AG04450 (cell line): ENCODE measurements around the gene PVALEF. TPM values are rescaled to one million over a fixed set of nuclear protein-coding genes. Genes with fewer than 3 reads are reported as not detected.

Experiments used
- CTCF ChIA-PET: fragments of 300-600, 350-600 bp; formaldehyde crosslinking; extraction: SDS; loops from one replicate; lab custom pipeline; 2022; ENCODE audit warnings: antibody characterized with exemption, inconsistent platforms; lab: Charles Lee
- POLR2A ChIA-PET: fragments of 350-600 bp; formaldehyde crosslinking; extraction: SDS; loops from one replicate; lab custom pipeline; 2021; ENCODE audit warnings: antibody characterized with exemption, inconsistent platforms; lab: Yijun Ruan, JAX
- DNase-seq: peaks from one replicate; pipeline ENCODE4 v3.0.0-alpha.2; 2011; ENCODE audit warnings: low read depth, low spot score
- H3K27ac ChIP-seq: one replicate; pipeline ENCODE4 v1.5.1; 2012; ENCODE audit warnings: low read depth, low read length, control low read depth
- H3K27me3 ChIP-seq: one replicate; pipeline ENCODE4 v1.6.0; 2012; ENCODE audit warnings: low read length; ENCODE audit not compliant: control insufficient read depth, insufficient read depth
- H3K4me3 ChIP-seq: 2 replicates; pipeline ENCODE4 v1.5.1; 2011; ENCODE audit warnings: mild to moderate bottlenecking, low read depth, low read length, control low read depth
- H3K9me3 ChIP-seq: 2 replicates; pipeline ENCODE4 v1.5.1; 2012; ENCODE audit warnings: low read length; ENCODE audit not compliant: control insufficient read depth, insufficient read depth
- polyA plus RNA-seq: library from polyadenylated mRNA; depleted of rRNA; stranded (reverse); fragments of >200 nt; gene quantifications from 2 replicates; pipeline ENCODE4 v1.2.3, GENCODE V29; 2011
- TF ChIP-seq, protein P1 (sequence below): IDR thresholded peaks from 2 replicates; pipeline ENCODE4 v1.5.1; 2011; ENCODE audit warnings: low read depth, low read length, control low read depth, inconsistent platforms

Gene PVALEF
- polyA plus RNA-seq, 1 experiment: not detected

DNA sequence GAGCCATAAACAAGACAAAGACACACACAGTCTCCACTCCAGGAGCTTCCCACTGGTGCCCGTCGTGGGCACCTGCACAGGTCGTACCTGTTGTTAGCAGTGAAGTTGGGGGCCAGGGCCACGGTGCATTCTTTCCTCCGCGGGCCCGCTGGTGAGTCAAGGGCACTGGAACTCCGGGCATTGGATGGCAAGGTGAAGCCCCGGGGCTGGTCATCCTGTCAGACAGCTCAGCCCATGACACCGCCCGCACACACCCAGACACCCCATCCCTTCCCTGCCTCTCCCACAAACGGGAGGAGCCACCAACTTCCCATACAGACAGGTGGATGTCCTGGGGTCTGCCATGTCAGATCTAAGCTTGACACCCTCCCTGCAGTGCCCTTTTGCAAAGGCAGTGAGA lies 41.4 kb downstream of the PVALEF start:
- Histone ChIP-seq H3K27me3 (no peaks in the 10 kb centered on the region), H3K27ac (no peak overlapping the region), H3K4me3 (no peak overlapping the region), H3K9me3 (no peaks in the 10 kb centered on the region; the same call in 1 of the 2 replicates)
- CTCF ChIA-PET: no interaction called here
- TF ChIP-seq, protein P1, sequence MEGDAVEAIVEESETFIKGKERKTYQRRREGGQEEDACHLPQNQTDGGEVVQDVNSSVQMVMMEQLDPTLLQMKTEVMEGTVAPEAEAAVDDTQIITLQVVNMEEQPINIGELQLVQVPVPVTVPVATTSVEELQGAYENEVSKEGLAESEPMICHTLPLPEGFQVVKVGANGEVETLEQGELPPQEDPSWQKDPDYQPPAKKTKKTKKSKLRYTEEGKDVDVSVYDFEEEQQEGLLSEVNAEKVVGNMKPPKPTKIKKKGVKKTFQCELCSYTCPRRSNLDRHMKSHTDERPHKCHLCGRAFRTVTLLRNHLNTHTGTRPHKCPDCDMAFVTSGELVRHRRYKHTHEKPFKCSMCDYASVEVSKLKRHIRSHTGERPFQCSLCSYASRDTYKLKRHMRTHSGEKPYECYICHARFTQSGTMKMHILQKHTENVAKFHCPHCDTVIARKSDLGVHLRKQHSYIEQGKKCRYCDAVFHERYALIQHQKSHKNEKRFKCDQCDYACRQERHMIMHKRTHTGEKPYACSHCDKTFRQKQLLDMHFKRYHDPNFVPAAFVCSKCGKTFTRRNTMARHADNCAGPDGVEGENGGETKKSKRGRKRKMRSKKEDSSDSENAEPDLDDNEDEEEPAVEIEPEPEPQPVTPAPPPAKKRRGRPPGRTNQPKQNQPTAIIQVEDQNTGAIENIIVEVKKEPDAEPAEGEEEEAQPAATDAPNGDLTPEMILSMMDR: no peak
- POLR2A ChIA-PET: no interaction called here
- no peak for DNase-seq

DNA sequence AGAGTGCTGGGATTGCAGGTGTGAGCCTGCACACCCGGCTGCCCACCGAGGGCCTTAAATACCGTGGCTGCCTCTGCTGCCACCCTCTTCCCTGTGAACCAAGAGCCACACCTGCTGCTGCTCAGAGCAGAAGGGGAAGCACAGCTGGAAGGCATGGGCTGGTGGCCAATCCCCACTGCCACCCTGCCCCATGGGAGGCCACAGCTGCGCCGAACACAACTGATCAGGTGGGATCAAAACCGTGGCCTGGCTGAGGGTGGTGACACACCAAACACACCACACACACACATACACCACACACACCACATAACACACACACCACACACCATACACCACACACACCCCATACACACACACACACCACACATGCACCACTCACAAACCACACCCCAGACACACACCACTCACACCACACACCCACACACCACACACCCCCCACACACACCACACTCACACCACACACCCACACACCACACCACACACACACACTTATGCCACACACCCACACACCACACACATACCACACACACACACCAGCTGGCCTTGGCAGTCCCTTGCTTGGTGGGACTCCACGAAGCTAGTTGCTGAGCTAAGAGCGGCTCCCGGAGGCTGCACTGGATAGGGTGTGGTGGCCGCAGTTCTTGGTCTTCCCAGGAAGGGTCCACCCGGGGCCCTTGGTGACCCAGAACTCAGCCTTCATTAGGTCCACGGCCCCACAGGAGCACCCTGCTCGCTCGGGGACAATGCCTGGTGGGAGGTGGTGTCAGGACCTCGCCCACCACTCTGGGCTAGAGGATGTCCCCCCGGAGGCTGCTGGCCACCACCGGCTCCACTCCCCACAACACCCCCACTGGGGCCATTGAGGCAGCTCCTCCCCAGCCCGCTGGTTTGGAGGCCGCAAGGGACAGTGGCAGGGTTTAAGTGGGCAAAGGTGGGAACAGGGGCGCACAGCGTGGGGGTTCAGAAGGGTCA lies 42.6 kb downstream of the PVALEF start:
- TF ChIP-seq, protein P1: no peak
- Histone ChIP-seq H3K27me3 (no peaks in the 10 kb centered on the region), H3K4me3 (no peak overlapping the region), H3K9me3 (no peaks in the 10 kb centered on the region; the same call in 1 of the 2 replicates), H3K27ac (no peak overlapping the region)
- POLR2A ChIA-PET: no interaction called here
- CTCF ChIA-PET: no interaction called here
- no peak for DNase-seq

DNA sequence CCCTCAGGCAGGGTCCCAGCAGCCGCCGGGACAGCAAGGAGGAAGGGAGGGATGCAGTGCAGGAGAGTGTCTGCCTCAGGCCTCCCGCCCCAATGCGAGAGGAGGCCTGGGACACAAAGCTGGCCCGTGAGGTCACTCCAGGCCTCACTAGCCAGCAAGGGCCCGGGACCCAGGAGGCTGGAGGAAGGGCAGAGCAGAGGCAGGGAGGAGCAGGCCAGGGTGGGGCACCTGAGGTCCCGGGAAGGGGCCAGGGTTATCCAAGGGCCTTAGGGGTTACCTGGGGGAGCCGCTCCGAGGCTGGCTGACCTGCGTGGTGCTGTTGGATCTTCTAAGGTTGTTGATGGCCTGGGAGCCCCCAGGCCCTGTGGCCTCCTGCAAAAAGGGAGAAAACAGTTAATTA lies 43.3 kb downstream of the PVALEF start:
- Histone ChIP-seq H3K27ac (no peak overlapping the region), H3K9me3 (no peaks in the 10 kb centered on the region; the same call in 1 of the 2 replicates), H3K27me3 (no peaks in the 10 kb centered on the region), H3K4me3 (no peak overlapping the region)
- DNase-seq: no peak
- TF ChIP-seq, protein P1: no peak
- ChIA-PET POLR2A (no interaction called here), CTCF (no interaction called here)

DNA sequence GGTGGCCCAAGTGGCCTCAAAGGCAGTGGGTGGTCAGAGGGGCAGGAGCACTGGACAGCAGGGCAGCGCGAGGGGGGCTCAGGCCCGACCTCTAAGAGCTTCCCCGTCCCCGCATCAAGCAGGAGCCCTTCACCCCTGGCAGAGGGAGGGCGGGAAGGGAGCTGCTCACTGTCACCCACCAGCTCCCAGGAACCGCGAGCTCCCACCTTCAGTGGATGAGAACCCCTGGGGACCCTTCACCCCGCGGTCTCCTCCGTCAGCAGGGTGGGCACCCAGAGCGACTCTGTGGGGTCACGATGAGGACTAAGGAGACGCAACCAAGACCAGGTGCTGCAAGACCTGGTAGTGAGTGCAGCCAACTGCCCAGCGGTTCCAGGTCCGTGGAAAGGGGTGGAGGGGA lies 43.8 kb downstream of the PVALEF start:
- Histone ChIP-seq H3K27ac (no peak overlapping the region), H3K9me3 (no peaks in the 10 kb centered on the region; the same call in 1 of the 2 replicates), H3K4me3 (no peak overlapping the region), H3K27me3 (no peaks in the 10 kb centered on the region)
- POLR2A ChIA-PET: no interaction called here
- TF ChIP-seq, protein P1: no peak
- CTCF ChIA-PET: no interaction called here
- no peak for DNase-seq

DNA sequence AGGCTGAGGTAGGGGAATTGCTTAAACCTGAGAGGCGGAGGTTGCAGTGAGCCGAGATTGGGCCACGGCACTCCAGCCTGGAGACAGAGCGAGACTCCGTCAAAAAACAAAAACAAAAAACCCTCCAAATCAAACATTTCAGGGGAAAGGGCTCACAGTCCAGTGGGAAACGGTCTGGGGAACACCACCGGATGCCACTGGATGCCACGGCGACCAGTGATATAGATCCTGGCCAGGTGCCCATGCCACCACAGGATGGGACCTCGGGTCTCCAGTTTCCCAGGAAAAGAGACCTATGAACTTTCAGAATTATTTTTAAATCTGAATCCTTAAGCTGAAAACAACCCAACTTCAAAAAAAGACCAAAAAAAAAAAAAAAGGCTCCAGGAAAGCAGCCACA lies 45.2 kb downstream of the PVALEF start:
- Histone ChIP-seq H3K27me3 (no peaks in the 10 kb centered on the region), H3K27ac (no peak overlapping the region), H3K9me3 (no peaks in the 10 kb centered on the region; the same call in 1 of the 2 replicates), H3K4me3 (no peak overlapping the region)
- TF ChIP-seq, protein P1: no peak
- ChIA-PET CTCF (interaction anchor here (0.7 kb wide), 1 partner anchor 67 kb away, joined by 4 read pairs; no protein-coding TSS in a partner anchor), POLR2A (no interaction called here)
- DNase-seq: no peak
